OCI-LY1 (cell line): ENCODE measurements around the gene XKR7.

Source experiments
- H2AFZ ChIP-seq: fragments of 200-600 bp; sonication (generic), shearing (Covaris generic); 2 replicates; pipeline ENCODE4 v1.6.0; 2014; ENCODE audit warnings: antibody characterized with exemption, mild to moderate bottlenecking, low read length
- H3F3A ChIP-seq: fragments of 200-600 bp; sonication (generic), shearing (Covaris generic); 2 replicates; pipeline ENCODE4 v1.6.0; 2014; ENCODE audit warnings: mild to moderate bottlenecking, antibody characterized with exemption, low read length, moderate library complexity; ENCODE audit not compliant: insufficient read depth
- H3K27ac ChIP-seq: fragments of 200-600 bp; sonication (generic); 2 replicates; pipeline ENCODE4 v1.5.1; 2014; ENCODE audit warnings: low read length, mixed run types, mild to moderate bottlenecking, low read depth; ENCODE audit not compliant: poor library complexity, severe bottlenecking
- H3K27me3 ChIP-seq: fragments of 200-600 bp; sonication (generic); 2 replicates; pipeline ENCODE4 v1.6.0; 2014; ENCODE audit warnings: antibody characterized with exemption, mild to moderate bottlenecking, low read length, moderate library complexity; ENCODE audit not compliant: insufficient read depth
- H3K36me3 ChIP-seq: fragments of 200-600 bp; sonication (generic); 2 replicates; pipeline ENCODE4 v1.6.1; 2014; ENCODE audit warnings: mild to moderate bottlenecking, antibody characterized with exemption, low read length, moderate library complexity, mixed read lengths; ENCODE audit not compliant: insufficient read depth
- H3K4me1 ChIP-seq: fragments of 200-600 bp; sonication (generic); 2 replicates; pipeline ENCODE4 v1.5.1; 2014; ENCODE audit warnings: mild to moderate bottlenecking, low read length, moderate library complexity; ENCODE audit not compliant: insufficient read depth, severe bottlenecking
- H3K4me2 ChIP-seq: fragments of 200-600 bp; sonication (generic), shearing (Covaris generic); 2 replicates; pipeline ENCODE4 v1.6.1; 2014; ENCODE audit warnings: low read length
- H3K4me3 ChIP-seq: fragments of 200-600 bp; sonication (generic); 2 replicates; pipeline ENCODE4 v1.5.1; 2014; ENCODE audit warnings: low read length, low read depth, mild to moderate bottlenecking, mixed read lengths; ENCODE audit not compliant: poor library complexity, severe bottlenecking
- H3K79me2 ChIP-seq: fragments of 200-600 bp; shearing (Covaris generic); 2 replicates; pipeline ENCODE4 v1.6.1; 2016; ENCODE audit warnings: mixed run types, low read length, mixed read lengths; ENCODE audit not compliant: insufficient read depth
- H3K9ac ChIP-seq: fragments of 200-600 bp; sonication (generic), shearing (Covaris generic); 2 replicates; pipeline ENCODE4 v1.6.1; 2014; ENCODE audit warnings: mild to moderate bottlenecking, low read length, mixed read lengths
- H3K9me2 ChIP-seq: fragments of 200-600 bp; sonication (generic), shearing (Covaris generic); 2 replicates; pipeline ENCODE4 v1.6.1; 2014; ENCODE audit warnings: low read depth, mild to moderate bottlenecking, low read length, mixed read lengths
- H3K9me3 ChIP-seq: fragments of 200-600 bp; shearing (Covaris generic); 2 replicates; pipeline ENCODE4 v1.6.1; 2014; ENCODE audit warnings: low read length, mixed read lengths
- H4K20me1 ChIP-seq: fragments of 200-600 bp; sonication (generic), shearing (Covaris generic); 2 replicates; pipeline ENCODE4 v1.6.0; 2016; ENCODE audit warnings: mild to moderate bottlenecking, low read length; ENCODE audit not compliant: insufficient read depth
- CTCF ChIP-seq: fragments of 200-600 bp; sonication (generic), shearing (Covaris generic); IDR thresholded peaks from 2 replicates; pipeline ENCODE4 v1.5.1; 2017; ENCODE audit warnings: mild to moderate bottlenecking, antibody characterized with exemption, low read length, moderate library complexity, mixed read lengths
- EZH2 ChIP-seq: fragments of 200-600 bp; sonication (generic), shearing (Covaris generic); IDR thresholded peaks from 2 replicates; pipeline ENCODE4 v1.8.0; 2017; ENCODE audit warnings: borderline replicate concordance, mixed run types, mild to moderate bottlenecking, antibody characterized with exemption, low read length, moderate library complexity, mixed read lengths

Gene XKR7

GRCh38 chr20:31988430-31989015, 20.6 kb downstream of the XKR7 start:
- H2AFZ ChIP-seq = no peak overlapping the region
- no peak overlapping the region for H3K9ac ChIP-seq
- H3K9me3 ChIP-seq = no peaks in the 10 kb centered on the region
- no peaks in the 10 kb centered on the region for H3K4me1 ChIP-seq
- H4K20me1 ChIP-seq = no peaks in the 10 kb centered on the region
- no peaks in the 10 kb centered on the region; the same call in 1 of the 2 replicates for H3K27me3 ChIP-seq
- no peak overlapping the region for H3K27ac ChIP-seq
- no peaks in the 10 kb centered on the region for H3K79me2 ChIP-seq
- H3K4me2 ChIP-seq = no peak overlapping the region
- H3F3A ChIP-seq = no peaks in the 10 kb centered on the region
- no peak overlapping the region for H3K4me3 ChIP-seq
- TF ChIP-seq EZH2 = no peak
- no peak for TF ChIP-seq CTCF
- H3K9me2 ChIP-seq = no peaks in the 10 kb centered on the region
- H3K36me3 ChIP-seq = no peaks in the 10 kb centered on the region

GRCh38 chr20:31989030-31989645, 21.2 kb downstream of the XKR7 start:
- no peaks in the 10 kb centered on the region for H3K36me3 ChIP-seq
- TF ChIP-seq EZH2 = no peak
- no peak for TF ChIP-seq CTCF
- H2AFZ ChIP-seq = no peak overlapping the region
- no peaks in the 10 kb centered on the region for H3K79me2 ChIP-seq
- no peak overlapping the region for H3K4me2 ChIP-seq
- no peaks in the 10 kb centered on the region for H3K9me3 ChIP-seq
- no peak overlapping the region for H3K27ac ChIP-seq
- no peak overlapping the region for H3K4me3 ChIP-seq
- H4K20me1 ChIP-seq = no peaks in the 10 kb centered on the region
- H3K9me2 ChIP-seq = no peaks in the 10 kb centered on the region
- H3F3A ChIP-seq = no peaks in the 10 kb centered on the region
- H3K9ac ChIP-seq = no peak overlapping the region
- H3K27me3 ChIP-seq = no peaks in the 10 kb centered on the region; the same call in 1 of the 2 replicates
- H3K4me1 ChIP-seq = no peaks in the 10 kb centered on the region

- no peaks in the 10 kb centered on the region for H3K9me2 ChIP-seq
- no peak overlapping the region for H2AFZ ChIP-seq
- no peak for TF ChIP-seq EZH2
- TF ChIP-seq CTCF = no peak
- no peaks in the 10 kb centered on the region for H3K9me3 ChIP-seq
- no peaks in the 10 kb centered on the region for H3K79me2 ChIP-seq
- H3K4me2 ChIP-seq = no peak overlapping the region
- no peak overlapping the region for H3K4me3 ChIP-seq
- no peaks in the 10 kb centered on the region for H3F3A ChIP-seq
- H4K20me1 ChIP-seq = no peaks in the 10 kb centered on the region
- no peaks in the 10 kb centered on the region for H3K36me3 ChIP-seq
- no peak overlapping the region for H3K9ac ChIP-seq
- H3K27me3 ChIP-seq = no peaks in the 10 kb centered on the region; the same call in 1 of the 2 replicates
- H3K27ac ChIP-seq = no peak overlapping the region
- H3K4me1 ChIP-seq = no peaks in the 10 kb centered on the region
Observed at GRCh38 chr20:31990641-31991338, 22.8 kb downstream of the XKR7 start.
